ENCODE results near the gene DRC1. TPM values are rescaled to one million over a fixed set of nuclear protein-coding genes. Genes with fewer than 3 reads are reported as not detected.

The DRC1 gene
- total and polyA plus RNA-seq, 2 of the 13 experiments (the other 11 are each of a cell fraction or from before 2014, with no cell fraction given), result 0.07 TPM; not detected in 1

- TF ChIP-seq PATZ1 (CRISPR knock-in tag; IDR thresholded peaks at IDR 0.05) (peak; percentile 44; the same call in 1 of the 2 replicates), ZNF230 (CRISPR knock-in tag; IDR thresholded peaks at IDR 0.05) (0 out of 2 replicates have a peak, but pooled peaks have one; percentile 9), ZNF556 (CRISPR knock-in tag; IDR thresholded peaks at IDR 0.05; ENCODE audit: borderline replicate concordance) (peak; percentile 57; the same call in 1 of the 2 replicates), HOMEZ (CRISPR knock-in tag; IDR thresholded peaks at IDR 0.05; ENCODE audit: low read depth) (0 out of 2 replicates have a peak, but pooled peaks have one; percentile 27), NFKBIZ (CRISPR knock-in tag; IDR thresholded peaks at IDR 0.05) (no peak), SIN3B (IDR thresholded peaks at IDR 0.05; ENCODE audit: low read length) (no peak), ZNF567 (CRISPR knock-in tag; IDR thresholded peaks at IDR 0.05; ENCODE audit: borderline replicate concordance) (0 out of 2 replicates have a peak, but pooled peaks have one; percentile 51), ZHX1 (CRISPR knock-in tag; IDR thresholded peaks at IDR 0.05; ENCODE audit: low read depth) (0 out of 2 replicates have a peak, but pooled peaks have one; percentile 37), HOXA3 (CRISPR knock-in tag; IDR thresholded peaks at IDR 0.05) (peak; percentile 5; the same call in 1 of the 2 replicates), TEAD3 (CRISPR knock-in tag; optimal IDR thresholded peaks at IDR 0.05; ENCODE audit: borderline replicate concordance) (no peak), BCL3 (CRISPR knock-in tag; IDR thresholded peaks at IDR 0.05) (0 out of 2 replicates have a peak, but pooled peaks have one; percentile 17), PHF8 (CRISPR knock-in tag; IDR thresholded peaks at IDR 0.05) (no peak; the same call in 1 of the 2 replicates), PHF21A (CRISPR knock-in tag; IDR thresholded peaks at IDR 0.05) (no peak), DBP (CRISPR knock-in tag; IDR thresholded peaks at IDR 0.05; ENCODE audit: not compliant biosample characterization) (no peak), TMF1 (CRISPR knock-in tag; IDR thresholded peaks at IDR 0.05; ENCODE audit: low read depth) (no peak)
- TF ChIP-seq, protein P1, sequence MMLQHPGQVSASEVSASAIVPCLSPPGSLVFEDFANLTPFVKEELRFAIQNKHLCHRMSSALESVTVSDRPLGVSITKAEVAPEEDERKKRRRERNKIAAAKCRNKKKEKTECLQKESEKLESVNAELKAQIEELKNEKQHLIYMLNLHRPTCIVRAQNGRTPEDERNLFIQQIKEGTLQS (CRISPR knock-in tag; IDR thresholded peaks at IDR 0.05), result peak; percentile 82
- TF ChIP-seq, protein P2, sequence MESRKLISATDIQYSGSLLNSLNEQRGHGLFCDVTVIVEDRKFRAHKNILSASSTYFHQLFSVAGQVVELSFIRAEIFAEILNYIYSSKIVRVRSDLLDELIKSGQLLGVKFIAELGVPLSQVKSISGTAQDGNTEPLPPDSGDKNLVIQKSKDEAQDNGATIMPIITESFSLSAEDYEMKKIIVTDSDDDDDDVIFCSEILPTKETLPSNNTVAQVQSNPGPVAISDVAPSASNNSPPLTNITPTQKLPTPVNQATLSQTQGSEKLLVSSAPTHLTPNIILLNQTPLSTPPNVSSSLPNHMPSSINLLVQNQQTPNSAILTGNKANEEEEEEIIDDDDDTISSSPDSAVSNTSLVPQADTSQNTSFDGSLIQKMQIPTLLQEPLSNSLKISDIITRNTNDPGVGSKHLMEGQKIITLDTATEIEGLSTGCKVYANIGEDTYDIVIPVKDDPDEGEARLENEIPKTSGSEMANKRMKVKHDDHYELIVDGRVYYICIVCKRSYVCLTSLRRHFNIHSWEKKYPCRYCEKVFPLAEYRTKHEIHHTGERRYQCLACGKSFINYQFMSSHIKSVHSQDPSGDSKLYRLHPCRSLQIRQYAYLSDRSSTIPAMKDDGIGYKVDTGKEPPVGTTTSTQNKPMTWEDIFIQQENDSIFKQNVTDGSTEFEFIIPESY (CRISPR knock-in tag; IDR thresholded peaks at IDR 0.05), result peak; percentile 36; the same call in 1 of the 2 replicates
Observed at GRCh38 chr2:26456440-26457250, 54.9 kb downstream of the DRC1 start (continued).
